WTC11 (cell line): ENCODE results near the gene TFEC. TPM values are rescaled to one million over a fixed set of nuclear protein-coding genes. Genes with fewer than 3 reads are reported as not detected.

ENCODE experiments used
- ATAC-seq: fragments of 200-7000 bp; cut with Tn5 transposase; 2 replicates; pipeline ENCODE4 v1.10.0; 2021; ENCODE audit warnings: mild to moderate bottlenecking, moderate library complexity
- CTCF ChIA-PET: fragments of 300-600 bp; sonication (Branson Sonifier 250); formaldehyde crosslinking; loops from one replicate; lab custom pipeline; 2021; ENCODE audit warnings: antibody characterized with exemption; lab: Charles Lee
- POLR2A ChIA-PET: fragments of 350-600 bp; sonication (Branson Sonifier 250); formaldehyde crosslinking; loops from one replicate; lab custom pipeline; 2021; ENCODE audit warnings: antibody characterized with exemption; lab: Charles Lee
- DNase-seq: peaks from one replicate; pipeline ENCODE4 v3.0.0; 2021; ENCODE audit warnings: low spot score
- H3K27ac Mint-ChIP-seq: 2 replicates; pipeline ENCODE4 v1.8.0; 2021; ENCODE audit warnings: mixed read lengths
- H3K27me3 Mint-ChIP-seq: 2 replicates; pipeline ENCODE4 v1.8.0; 2021; ENCODE audit warnings: low read depth, mild to moderate bottlenecking, moderate library complexity, mixed read lengths
- H3K36me3 Mint-ChIP-seq: 2 replicates; pipeline ENCODE4 v1.8.0; 2021; ENCODE audit warnings: mixed read lengths
- H3K4me1 Mint-ChIP-seq: 2 replicates; pipeline ENCODE4 v1.8.0; 2022; ENCODE audit warnings: mixed read lengths
- H3K4me3 Mint-ChIP-seq: 2 replicates; pipeline ENCODE4 v1.8.0; 2021; ENCODE audit warnings: mild to moderate bottlenecking, moderate library complexity, mixed read lengths
- H3K9me3 Mint-ChIP-seq: 2 replicates; pipeline ENCODE4 v1.8.0; 2021; ENCODE audit warnings: mixed read lengths
- ATF1 ChIP-seq: sonication (generic); formaldehyde crosslinking; IDR thresholded peaks from 2 replicates; pipeline ENCODE4 v1.8.1; 2023; ENCODE audit warnings: mild to moderate bottlenecking, moderate library complexity, missing genetic modification reagents
- CTCF ChIP-seq: fragments of 200-600 bp; IDR thresholded peaks from 2 replicates; pipeline ENCODE4 v1.8.0; 2022; ENCODE audit warnings: antibody characterized with exemption
- FOXJ3 ChIP-seq: sonication (generic); formaldehyde crosslinking; IDR thresholded peaks from 2 replicates; pipeline ENCODE4 v1.9.0; 2021; ENCODE audit warnings: missing genetic modification reagents, mild to moderate bottlenecking, borderline replicate concordance
- GABPB1 ChIP-seq: sonication (generic); formaldehyde crosslinking; IDR thresholded peaks from 2 replicates; pipeline ENCODE4 v1.8.1; 2023; ENCODE audit warnings: mild to moderate bottlenecking, missing genetic modification reagents
- GTF2I ChIP-seq: fragments of 250-450 bp; sonication (Bioruptor Pico); conservative IDR thresholded peaks from 2 replicates; pipeline ENCODE4 v1.4.0; 2021; ENCODE audit warnings: mild to moderate bottlenecking
- IRF1 ChIP-seq: sonication (generic); formaldehyde crosslinking; IDR thresholded peaks from 2 replicates; pipeline ENCODE4 v1.8.0; 2023; ENCODE audit warnings: missing genetic modification reagents
- JAZF1 ChIP-seq: fragments of 250-450 bp; sonication (Bioruptor Pico); IDR thresholded peaks from 2 replicates; pipeline ENCODE4 v1.9.0; 2021; ENCODE audit warnings: moderate library complexity, mild to moderate bottlenecking, inconsistent platforms
- MLX ChIP-seq: sonication (generic); formaldehyde crosslinking; IDR thresholded peaks from 2 replicates; pipeline ENCODE4 v1.8.1; 2023; ENCODE audit warnings: mild to moderate bottlenecking, missing genetic modification reagents, moderate library complexity
- NFATC4 ChIP-seq: fragments of 250-450 bp; sonication (Bioruptor Pico); IDR thresholded peaks from 2 replicates; pipeline ENCODE4 v1.9.0; 2021; ENCODE audit warnings: mild to moderate bottlenecking
- NR2C2 ChIP-seq: sonication (generic); formaldehyde crosslinking; IDR thresholded peaks from 2 replicates; pipeline ENCODE4 v1.8.0; 2022; ENCODE audit warnings: mild to moderate bottlenecking, missing genetic modification reagents
- NR3C1 ChIP-seq: sonication (generic); formaldehyde crosslinking; conservative IDR thresholded peaks from 2 replicates; pipeline ENCODE4 v1.8.1; 2023; ENCODE audit warnings: low read depth, mild to moderate bottlenecking, missing genetic modification reagents
- PRDM15 ChIP-seq: sonication (generic); formaldehyde crosslinking; IDR thresholded peaks from 2 replicates; pipeline ENCODE4 v1.8.0; 2022; ENCODE audit warnings: missing genetic modification reagents
- PRRX2 ChIP-seq: fragments of 250-450 bp; sonication (Bioruptor Pico); IDR thresholded peaks from 2 replicates; pipeline ENCODE4 v1.8.0; 2021; ENCODE audit warnings: mild to moderate bottlenecking
- SOX15 ChIP-seq: fragments of 250-450 bp; sonication (Bioruptor Pico); IDR thresholded peaks from 2 replicates; pipeline ENCODE4 v1.9.0; 2021; ENCODE audit warnings: mild to moderate bottlenecking
- SP1 ChIP-seq: sonication (generic); formaldehyde crosslinking; conservative IDR thresholded peaks from 2 replicates; pipeline ENCODE4 v1.8.1; 2022; ENCODE audit warnings: missing genetic modification reagents
- TCF7 ChIP-seq: sonication (generic); formaldehyde crosslinking; IDR thresholded peaks from 2 replicates; pipeline ENCODE4 v1.8.0; 2022; ENCODE audit warnings: mild to moderate bottlenecking, low read depth, missing genetic modification reagents, moderate library complexity
- USF2 ChIP-seq: sonication (generic); formaldehyde crosslinking; IDR thresholded peaks from 2 replicates; pipeline ENCODE4 v1.8.1; 2023; ENCODE audit warnings: mild to moderate bottlenecking, missing genetic modification reagents, moderate library complexity
- ZNF121 ChIP-seq: sonication (generic); formaldehyde crosslinking; IDR thresholded peaks from 2 replicates; pipeline ENCODE4 v1.8.0; 2023; ENCODE audit warnings: missing genetic modification reagents
- ZNF512 ChIP-seq: sonication (generic); formaldehyde crosslinking; IDR thresholded peaks from 2 replicates; pipeline ENCODE4 v1.8.1; 2022; ENCODE audit warnings: missing genetic modification reagents, borderline replicate concordance
- ZNF671 ChIP-seq: fragments of 250-450 bp; sonication (Bioruptor Pico); IDR thresholded peaks from 2 replicates; pipeline ENCODE4 v1.8.0; 2021; ENCODE audit warnings: mild to moderate bottlenecking
- total RNA-seq: library from RNA; stranded (reverse); gene quantifications from 3 replicates; pipeline ENCODE4 v1.2.3, GENCODE V29; 2021
- TF ChIP-seq, protein P1 (sequence below): sonication (generic); formaldehyde crosslinking; IDR thresholded peaks from 2 replicates; pipeline ENCODE4 v1.8.0; 2023; ENCODE audit warnings: missing genetic modification reagents, mild to moderate bottlenecking, borderline replicate concordance

The TFEC gene
- total RNA-seq, 1 experiment from 2014 or later = 0.17 TPM

GRCh38 chr7:116032886-116033285 lies 2.3 kb upstream of the TFEC start (continued):
- TF ChIP-seq, protein P1, sequence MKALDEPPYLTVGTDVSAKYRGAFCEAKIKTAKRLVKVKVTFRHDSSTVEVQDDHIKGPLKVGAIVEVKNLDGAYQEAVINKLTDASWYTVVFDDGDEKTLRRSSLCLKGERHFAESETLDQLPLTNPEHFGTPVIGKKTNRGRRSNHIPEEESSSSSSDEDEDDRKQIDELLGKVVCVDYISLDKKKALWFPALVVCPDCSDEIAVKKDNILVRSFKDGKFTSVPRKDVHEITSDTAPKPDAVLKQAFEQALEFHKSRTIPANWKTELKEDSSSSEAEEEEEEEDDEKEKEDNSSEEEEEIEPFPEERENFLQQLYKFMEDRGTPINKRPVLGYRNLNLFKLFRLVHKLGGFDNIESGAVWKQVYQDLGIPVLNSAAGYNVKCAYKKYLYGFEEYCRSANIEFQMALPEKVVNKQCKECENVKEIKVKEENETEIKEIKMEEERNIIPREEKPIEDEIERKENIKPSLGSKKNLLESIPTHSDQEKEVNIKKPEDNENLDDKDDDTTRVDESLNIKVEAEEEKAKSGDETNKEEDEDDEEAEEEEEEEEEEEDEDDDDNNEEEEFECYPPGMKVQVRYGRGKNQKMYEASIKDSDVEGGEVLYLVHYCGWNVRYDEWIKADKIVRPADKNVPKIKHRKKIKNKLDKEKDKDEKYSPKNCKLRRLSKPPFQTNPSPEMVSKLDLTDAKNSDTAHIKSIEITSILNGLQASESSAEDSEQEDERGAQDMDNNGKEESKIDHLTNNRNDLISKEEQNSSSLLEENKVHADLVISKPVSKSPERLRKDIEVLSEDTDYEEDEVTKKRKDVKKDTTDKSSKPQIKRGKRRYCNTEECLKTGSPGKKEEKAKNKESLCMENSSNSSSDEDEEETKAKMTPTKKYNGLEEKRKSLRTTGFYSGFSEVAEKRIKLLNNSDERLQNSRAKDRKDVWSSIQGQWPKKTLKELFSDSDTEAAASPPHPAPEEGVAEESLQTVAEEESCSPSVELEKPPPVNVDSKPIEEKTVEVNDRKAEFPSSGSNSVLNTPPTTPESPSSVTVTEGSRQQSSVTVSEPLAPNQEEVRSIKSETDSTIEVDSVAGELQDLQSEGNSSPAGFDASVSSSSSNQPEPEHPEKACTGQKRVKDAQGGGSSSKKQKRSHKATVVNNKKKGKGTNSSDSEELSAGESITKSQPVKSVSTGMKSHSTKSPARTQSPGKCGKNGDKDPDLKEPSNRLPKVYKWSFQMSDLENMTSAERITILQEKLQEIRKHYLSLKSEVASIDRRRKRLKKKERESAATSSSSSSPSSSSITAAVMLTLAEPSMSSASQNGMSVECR (CRISPR knock-in tag) = no peak
- TF ChIP-seq PRRX2 (CRISPR knock-in tag) (no peak), MLX (CRISPR knock-in tag) (no peak), ZNF121 (CRISPR knock-in tag) (no peak), USF2 (CRISPR knock-in tag) (no peak), CTCF (no peak)

DNA sequence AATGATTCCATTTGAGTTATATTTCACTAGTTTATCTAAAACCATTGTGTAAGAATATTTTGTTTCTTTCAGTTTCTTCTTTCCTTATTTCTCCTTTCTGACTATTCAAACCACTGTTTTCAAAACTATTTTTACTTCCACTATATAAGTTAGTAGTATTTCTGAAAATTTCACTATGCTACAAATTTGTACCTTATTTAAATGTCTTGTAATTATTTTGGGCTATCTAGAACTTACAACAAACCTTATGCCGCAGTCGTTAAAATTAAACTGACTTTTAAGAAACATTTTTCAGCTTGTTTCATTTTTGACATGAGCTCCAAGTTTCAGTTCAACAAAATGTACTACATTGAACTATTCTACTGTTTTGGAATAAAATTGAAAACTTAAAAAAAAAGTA lies 1.8 kb downstream of the TFEC start:
- ChIA-PET CTCF (no interaction called here), POLR2A (no interaction called here)

DNA sequence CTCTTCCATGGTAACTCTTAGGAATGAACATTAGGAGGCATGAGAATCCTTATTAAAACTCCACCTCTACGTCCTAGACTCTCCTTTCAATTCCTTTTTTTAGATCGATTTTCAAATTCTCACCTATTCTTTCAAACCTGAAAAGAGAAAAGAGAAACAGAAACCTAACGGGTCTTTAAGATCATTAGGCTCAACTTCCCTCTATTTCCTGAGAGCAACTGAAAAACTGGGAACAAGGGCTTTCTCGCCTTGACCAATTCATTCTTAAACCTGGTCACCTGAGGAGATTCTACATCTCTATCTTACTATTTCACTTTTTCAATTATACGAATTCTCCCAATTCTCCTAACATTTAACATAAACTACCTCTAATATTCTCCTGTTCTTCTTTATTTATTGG lies 2.8 kb downstream of the TFEC start:
- Mint-ChIP-seq H3K4me3 (no peak overlapping the region), H3K27me3 (no peaks in the 10 kb centered on the region), H3K4me1 (peaks cover 6% of the 10 kb centered on the region), H3K27ac (no peak overlapping the region), H3K36me3 (no peaks in the 10 kb centered on the region), H3K9me3 (no peaks in the 10 kb centered on the region)
- POLR2A ChIA-PET = no interaction called here
- ATAC-seq (no peak), DNase-seq (no peak)
- CTCF ChIA-PET = no interaction called here
- no peak for TF ChIP-seq JAZF1 (CRISPR knock-in tag)
- TF ChIP-seq TCF7 (CRISPR knock-in tag) = no peak
- no peak for TF ChIP-seq NR2C2
- TF ChIP-seq ZNF671 (CRISPR knock-in tag) = no peak
- TF ChIP-seq ZNF512 (CRISPR knock-in tag) = no peak
- TF ChIP-seq FOXJ3 = no peak
- no peak for TF ChIP-seq SP1 (CRISPR knock-in tag)
- TF ChIP-seq SOX15 (CRISPR knock-in tag) = no peak
- TF ChIP-seq GABPB1 = no peak
- TF ChIP-seq ATF1 (CRISPR knock-in tag) = no peak
- no peak for TF ChIP-seq NFATC4 (CRISPR knock-in tag)
- no peak for TF ChIP-seq IRF1 (CRISPR knock-in tag)
- TF ChIP-seq PRDM15 (CRISPR knock-in tag) = no peak
- no peak for TF ChIP-seq GTF2I
- no peak for TF ChIP-seq NR3C1 (CRISPR knock-in tag)

More for the DNA sequence above, 1.8 kb downstream of the TFEC start:
- H3K36me3 Mint-ChIP-seq = no peaks in the 10 kb centered on the region
- DNase-seq (no peak), ATAC-seq (no peak)
- peaks cover 6% of the 10 kb centered on the region for H3K4me1 Mint-ChIP-seq
- H3K27me3 Mint-ChIP-seq = no peaks in the 10 kb centered on the region
- no peaks in the 10 kb centered on the region for H3K9me3 Mint-ChIP-seq
- no peak overlapping the region for H3K27ac Mint-ChIP-seq
- no peak for TF ChIP-seq NR3C1 (CRISPR knock-in tag)
- H3K4me3 Mint-ChIP-seq = no peak overlapping the region
